Thymus (tissue), 14 donors: ENCODE measurements around the gene CUZD1. TPM values are rescaled to one million over a fixed set of nuclear protein-coding genes. Genes with fewer than 3 reads are reported as not detected.

Experiments
- DNase-seq, 9 donors: peaks; one replicate each; pipeline ENCODE4 v3.0.0-alpha.2; 2013; ENCODE audit warnings: low spot score in 9 of 9, low read depth in 6 of 9, missing footprints in 1 of 9
- H3K27ac ChIP-seq, 2 donors: one replicate each; pipeline ENCODE4 v1.5.1; 2013; ENCODE audit warnings: control low read depth in 1 of 2, low read depth in 1 of 2, low read length in 1 of 2, mild to moderate bottlenecking in 1 of 2, moderate library complexity in 1 of 2
- H3K27me3 ChIP-seq, 2 donors: one replicate each; pipeline ENCODE4 v1.5.1; 2013; ENCODE audit warnings: low read length in 1 of 2; ENCODE audit not compliant: control insufficient read depth in 2 of 2, insufficient read depth in 1 of 2
- H3K36me3 ChIP-seq, 2 donors: one replicate each; pipeline ENCODE4 v1.5.1; 2013; ENCODE audit warnings: low read length in 1 of 2, mild to moderate bottlenecking in 1 of 2, moderate library complexity in 1 of 2; ENCODE audit not compliant: control insufficient read depth in 2 of 2, insufficient read depth in 2 of 2
- H3K4me1 ChIP-seq, 2 donors: one replicate each; pipeline ENCODE4 v1.5.1; 2013; ENCODE audit warnings: low read length in 2 of 2; ENCODE audit not compliant: control insufficient read depth in 2 of 2, insufficient read depth in 2 of 2
- H3K4me3 ChIP-seq, 2 donors: one replicate each; pipeline ENCODE4 v1.5.1; 2013; ENCODE audit warnings: low read length in 2 of 2, control low read depth in 1 of 2, mild to moderate bottlenecking in 1 of 2
- H3K9me3 ChIP-seq, 2 donors: one replicate each; pipeline ENCODE4 v1.5.1; 2013; ENCODE audit warnings: low read length in 1 of 2, mild to moderate bottlenecking in 1 of 2; ENCODE audit not compliant: control insufficient read depth in 2 of 2, insufficient read depth in 1 of 2
- WGBS: extraction: QIAGEN DNeasy Blood & Tissue Kit; methylation state at CpG from one replicate; pipeline ENCODE4 v1.1.7; 2013; 5-methylcytosine and 5-hydroxymethylcytosine counted together
- long read RNA-seq, 10 donors: transcript quantifications; one replicate each; lab custom pipeline, GENCODE V29; 2026
- polyA plus RNA-seq: library from polyadenylated mRNA; stranded (reverse); fragments of 200-250 nt; gene quantifications from one replicate; pipeline ENCODE4 v1.2.3, GENCODE V29; 2013
- total RNA-seq: library from RNA; stranded (reverse); fragments of 120-200 nt; gene quantifications from one replicate; pipeline ENCODE4 v1.2.4, GENCODE V29; 2013
- donor health status: healthy.

The CUZD1 gene
- total RNA-seq (1.1 TPM), polyA plus RNA-seq (3.1 TPM)
- long read RNA-seq, donor 1, result 0 reads
- long read RNA-seq, donor 2, result 0 reads
- long read RNA-seq, donor 3, result 0 reads
- long read RNA-seq, donor 4, result 0 reads
- long read RNA-seq, donor 5, result 0 reads
- long read RNA-seq, donor 6, result 0 reads
- long read RNA-seq, donor 7, result 0 reads
- long read RNA-seq, donor 8, result 0 reads
- long read RNA-seq, donor 9, result 0 reads
- long read RNA-seq, donor 10, result 0 reads

- Histone ChIP-seq H3K27me3 (no peaks in the 10 kb centered on the region), H3K4me1 (peaks cover 6 to 14% of the 10 kb centered on the region in 2 donors), H3K4me3 (no peak within 1 kb of the TSS), H3K9me3 (no peaks in the 10 kb centered on the region), H3K36me3 (no peaks in the 10 kb centered on the region), H3K27ac (no peak within 1 kb of the TSS)
- peak in 2 of 9 donors; percentile 5 to 12 for DNase-seq
- WGBS, result 95% methylated on average over 5 of the region's 5 CpGs
Measured at GRCh38 chr10:122845783-122846332, at the start of gene CUZD1. Gene CUZD1 (minus strand): TSS chr10:122845857. CDS start chr10:122845843, 14 bp downstream.

GRCh38 chr10:122894261-122894944 is 48.7 kb upstream of the CUZD1 start:
- 95% methylated on average over 5 of the region's 5 CpGs for WGBS

GRCh38 chr10:122884166-122884565 is 38.5 kb upstream of the CUZD1 start:
- no peak for DNase-seq
- WGBS, result 98% methylated on average over 1 of the region's 1 CpG
- H3K9me3 ChIP-seq, result peaks cover 0 to 3% of the 10 kb centered on the region in 2 donors

More at GRCh38 chr10:122894261-122894944, 48.7 kb upstream of the CUZD1 start:
- no peak overlapping the region for H3K27ac ChIP-seq
- no peaks in the 10 kb centered on the region for H3K4me1 ChIP-seq
- no peaks in the 10 kb centered on the region for H3K27me3 ChIP-seq
- DNase-seq, result no peak
- H3K36me3 ChIP-seq, result no peaks in the 10 kb centered on the region
- no peaks in the 10 kb centered on the region for H3K9me3 ChIP-seq
- H3K4me3 ChIP-seq, result no peak overlapping the region

GRCh38 chr10:122882766-122883165 is 37.1 kb upstream of the CUZD1 start:
- Histone ChIP-seq H3K9me3 (peaks cover 0 to 4% of the 10 kb centered on the region in 2 donors), H3K27ac (no peak overlapping the region), H3K4me3 (no peak overlapping the region), H3K36me3 (no peaks in the 10 kb centered on the region), H3K27me3 (peaks cover 0 to 13% of the 10 kb centered on the region in 2 donors), H3K4me1 (peaks cover 7 to 9% of the 10 kb centered on the region in 2 donors)
- no peak for DNase-seq

More at GRCh38 chr10:122884166-122884565, 38.5 kb upstream of the CUZD1 start:
- Histone ChIP-seq H3K27me3 (peaks cover 0 to 10% of the 10 kb centered on the region in 2 donors), H3K27ac (no peak overlapping the region), H3K4me3 (no peak overlapping the region), H3K4me1 (peaks cover 6 to 7% of the 10 kb centered on the region in 2 donors), H3K36me3 (no peaks in the 10 kb centered on the region)

- WGBS, result 8% methylated on average over 95 of the region's 95 CpGs
- peak within 1 kb of the TSS; percentile 62 to 63 for H3K4me3 ChIP-seq
- peaks cover 0 to 13% of the 10 kb centered on the region in 2 donors for H3K27me3 ChIP-seq
- H3K27ac ChIP-seq, result peak within 1 kb of the TSS; percentile 54 to 65
- DNase-seq, result peak; percentile 89 to 97 (median 95)
- peaks cover 7 to 9% of the 10 kb centered on the region in 2 donors for H3K4me1 ChIP-seq
- peaks cover 0 to 4% of the 10 kb centered on the region in 2 donors for H3K9me3 ChIP-seq
- H3K36me3 ChIP-seq, result no peaks in the 10 kb centered on the region
Measured at GRCh38 chr10:122879339-122880273, 33.9 kb upstream of the CUZD1 start, which contains the start of gene FAM24B. Gene FAM24B (minus strand): TSS chr10:122879581. CDS start chr10:122850515, 29,066 bp downstream.

GRCh38 chr10:122878799-122879338 is 33.2 kb upstream of the CUZD1 start:
- DNase-seq, result peak in 4 of 9 donors; percentile 8 to 26 (median 16)
- Histone ChIP-seq H3K4me3 (peak overlapping the region; percentile 62 to 63), H3K36me3 (no peaks in the 10 kb centered on the region), H3K27ac (peak overlapping the region in 1 of 2 donors; percentile 50), H3K9me3 (peaks cover 0 to 4% of the 10 kb centered on the region in 2 donors), H3K4me1 (peaks cover 7 to 9% of the 10 kb centered on the region in 2 donors), H3K27me3 (peaks cover 0 to 13% of the 10 kb centered on the region in 2 donors)
- whole genome bisulfite sequencing, result 64% methylated on average over 14 of the region's 14 CpGs

- no peak for DNase-seq
- Histone ChIP-seq H3K4me3 (no peak overlapping the region), H3K9me3 (peaks cover 0 to 4% of the 10 kb centered on the region in 2 donors), H3K27ac (no peak overlapping the region), H3K27me3 (peaks cover 0 to 13% of the 10 kb centered on the region in 2 donors), H3K4me1 (peaks cover 7 to 9% of the 10 kb centered on the region in 2 donors), H3K36me3 (no peaks in the 10 kb centered on the region)
- WGBS, result 87% methylated on average over 1 of the region's 1 CpG
Measured at GRCh38 chr10:122877264-122877663, 31.6 kb upstream of the CUZD1 start.

GRCh38 chr10:122876467-122876855 is 30.8 kb upstream of the CUZD1 start:
- DNase-seq, result no peak
- Histone ChIP-seq H3K9me3 (peaks cover 0 to 4% of the 10 kb centered on the region in 2 donors), H3K36me3 (no peaks in the 10 kb centered on the region), H3K27ac (no peak overlapping the region), H3K27me3 (peaks cover 0 to 13% of the 10 kb centered on the region in 2 donors), H3K4me1 (peaks cover 7 to 9% of the 10 kb centered on the region in 2 donors), H3K4me3 (no peak overlapping the region)
- WGBS, result 96% methylated on average over 1 of the region's 1 CpG
